ENCODE results near the gene EFNA2.
"Not testable (repeated sequence)": the region's sequence is repeated elsewhere in the genome, so short reads cannot be mapped to it uniquely, and the experiment has no call there.

Gene EFNA2

DNA sequence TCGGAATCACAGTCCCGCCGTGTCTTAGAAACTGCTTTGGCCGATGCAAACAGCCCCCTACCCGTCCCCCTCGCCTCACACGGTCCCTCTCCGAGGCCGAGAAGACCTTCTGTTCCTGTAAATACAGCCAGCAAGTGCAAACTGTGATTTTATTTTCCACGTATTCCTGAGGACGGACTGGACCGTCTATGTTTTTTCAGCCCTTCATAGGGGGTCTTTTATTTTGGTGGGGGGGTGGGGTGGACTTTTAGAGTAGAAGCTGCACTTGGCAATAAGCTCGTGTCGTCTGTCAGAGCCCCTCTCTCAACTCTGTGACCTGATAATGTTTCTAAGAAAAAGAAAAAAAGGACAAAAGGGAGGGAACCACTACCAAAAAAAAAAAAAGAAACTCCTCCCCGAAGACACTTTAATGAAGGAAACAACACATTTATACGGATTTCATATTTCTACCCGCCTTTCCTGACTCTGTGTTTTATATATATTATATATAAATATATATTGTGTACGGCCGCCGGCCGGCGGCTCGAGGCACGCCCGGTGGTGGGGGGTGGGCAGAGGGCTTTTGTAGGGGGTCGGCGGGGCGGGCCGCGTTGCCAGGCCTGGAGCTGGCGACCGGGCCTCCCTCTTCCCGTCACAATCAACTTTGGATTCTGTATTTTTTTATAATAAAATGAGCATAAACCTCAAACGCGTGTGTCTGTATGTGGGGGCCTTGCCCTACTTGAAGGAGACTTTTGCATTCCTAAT is 15.2 kb downstream of the EFNA2 start:
- no peak for DNase-seq

DNA sequence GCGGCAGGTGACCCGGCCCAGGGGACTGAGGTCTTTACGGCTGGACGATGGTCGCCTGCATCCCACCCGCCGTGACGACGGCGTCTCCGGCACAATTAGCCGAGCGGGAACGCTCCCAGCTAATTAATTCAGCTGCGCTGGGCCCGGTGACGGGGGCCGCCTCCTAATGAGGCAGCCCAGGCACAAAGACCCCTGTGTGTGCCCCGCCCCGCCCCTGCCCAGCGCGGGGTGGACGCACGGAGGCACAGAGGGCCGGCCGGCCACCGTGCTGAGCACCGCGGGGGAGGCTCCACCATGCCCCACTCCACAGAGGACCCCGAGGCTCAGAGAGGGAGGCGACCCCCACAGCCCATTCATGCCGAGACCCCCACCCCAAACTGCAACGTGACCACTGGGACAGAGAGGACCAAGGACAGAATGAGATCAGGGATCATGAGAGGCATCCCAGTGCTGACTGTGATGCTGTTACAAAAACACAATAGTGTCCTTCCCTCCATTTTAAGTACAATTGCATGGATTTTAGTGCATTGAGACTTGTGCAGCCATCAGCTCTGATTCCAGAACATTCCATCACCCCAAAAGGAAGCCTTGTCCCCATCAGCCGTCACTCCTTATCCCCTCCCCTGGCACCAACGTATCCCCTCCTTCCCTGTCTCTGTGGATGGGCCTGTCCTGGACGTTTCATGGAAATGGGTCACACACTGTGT is 17.0 kb downstream of the EFNA2 start:
- no peak for DNase-seq

DNA sequence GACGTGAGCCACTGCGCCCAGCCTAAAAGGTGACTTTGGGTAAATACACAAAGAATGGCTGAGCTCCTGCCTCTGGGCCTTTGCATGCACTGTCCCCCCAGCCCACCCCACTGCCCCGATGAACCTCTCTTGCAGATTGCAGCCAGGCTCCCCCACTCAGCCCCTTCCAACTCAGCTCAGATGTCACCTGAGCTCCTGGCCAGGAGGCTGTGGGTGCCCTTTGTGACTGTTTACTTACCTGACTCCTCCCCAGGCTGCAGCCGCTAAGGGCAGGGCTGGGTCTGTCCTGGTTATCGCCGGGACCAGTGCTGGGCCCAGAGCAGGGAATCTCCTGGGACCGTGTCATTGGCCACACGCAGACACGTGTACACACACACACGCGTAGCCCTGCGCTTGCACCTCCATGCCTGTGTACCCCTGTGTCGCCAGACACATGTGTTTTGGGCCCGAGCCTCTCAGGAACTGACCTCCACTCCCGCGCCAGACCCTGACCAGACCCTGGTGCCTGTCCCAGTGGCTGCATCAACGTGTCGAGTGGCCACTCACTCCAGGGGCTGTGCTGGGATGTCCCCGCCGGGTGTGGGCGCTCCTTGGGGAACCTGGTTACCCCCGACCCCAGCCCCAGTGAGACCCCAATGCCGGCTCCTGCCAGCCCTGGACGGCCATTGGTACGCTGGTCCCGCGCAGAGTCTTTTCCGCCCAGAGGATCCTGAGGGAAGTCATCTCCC is 18.7 kb downstream of the EFNA2 start:
- no peak for DNase-seq

DNA sequence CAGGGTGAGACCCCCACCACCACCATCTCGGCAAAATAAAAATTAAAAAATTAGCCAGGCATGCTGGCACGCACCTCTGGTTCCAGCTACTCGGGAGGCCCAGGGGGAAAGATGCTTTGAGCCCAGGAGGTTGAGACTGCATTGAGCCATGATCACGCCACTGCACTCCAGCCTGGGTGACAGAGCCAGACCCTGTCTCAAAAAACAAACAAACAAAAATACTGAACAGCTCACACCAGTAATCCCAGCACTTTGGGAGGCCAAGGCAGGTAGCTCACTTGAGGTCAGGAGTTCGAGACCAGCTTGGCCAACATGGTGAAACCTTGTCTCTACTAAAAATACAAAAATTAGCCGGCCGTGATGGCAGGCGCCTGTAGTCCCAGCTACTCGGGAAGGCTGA is 19.7 kb downstream of the EFNA2 start:
- DNase-seq: not testable (repeated sequence)

DNA sequence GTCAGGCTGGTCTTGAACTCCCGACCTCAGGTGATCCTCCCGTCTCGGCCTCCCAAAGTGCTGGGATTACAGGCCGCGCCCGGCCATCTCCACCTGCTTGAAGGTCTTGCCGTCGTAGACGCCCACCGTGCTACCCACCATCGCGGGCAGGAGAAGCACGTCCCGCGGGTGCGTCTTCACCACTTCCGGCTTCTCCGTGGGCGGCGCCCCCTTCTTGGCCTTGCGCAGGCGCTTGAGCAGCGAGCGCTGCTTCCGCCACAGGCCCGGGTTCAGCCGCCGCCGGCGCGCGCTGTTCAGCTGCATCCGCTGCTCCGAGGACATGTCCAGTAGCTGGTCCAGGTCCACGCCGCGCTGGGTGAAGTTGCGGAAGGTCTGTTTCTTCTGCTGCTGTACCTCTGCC is 21.6 kb downstream of the EFNA2 start:
- DNase-seq: no peak

DNA sequence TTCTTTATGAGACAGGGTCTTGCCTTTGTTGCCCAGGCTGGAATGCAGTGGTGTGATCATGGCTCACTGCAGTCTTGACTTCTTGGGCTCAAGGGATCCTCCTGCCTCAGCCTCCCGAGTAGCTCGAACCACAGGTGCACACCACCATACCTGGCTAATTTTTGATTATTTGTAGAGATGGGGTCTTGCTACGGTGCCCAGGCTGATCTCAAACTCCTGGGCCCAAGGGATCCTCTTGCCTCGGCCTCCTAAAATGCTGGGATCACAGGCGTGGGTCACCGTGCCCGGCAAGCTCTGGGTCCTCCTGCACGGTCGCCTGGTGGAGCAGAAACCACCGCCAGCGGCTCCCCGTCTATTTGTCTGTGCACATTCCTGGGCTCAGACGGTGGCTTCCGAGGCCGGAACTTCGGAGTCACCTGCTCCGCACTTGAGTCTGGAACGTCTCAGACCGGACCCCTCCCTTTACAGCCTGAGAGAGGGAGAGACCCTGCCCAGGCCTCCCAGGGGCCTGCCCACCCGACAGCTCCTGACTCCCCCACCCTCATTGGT is 22.2 kb downstream of the EFNA2 start:
- DNase-seq: no peak

DNA sequence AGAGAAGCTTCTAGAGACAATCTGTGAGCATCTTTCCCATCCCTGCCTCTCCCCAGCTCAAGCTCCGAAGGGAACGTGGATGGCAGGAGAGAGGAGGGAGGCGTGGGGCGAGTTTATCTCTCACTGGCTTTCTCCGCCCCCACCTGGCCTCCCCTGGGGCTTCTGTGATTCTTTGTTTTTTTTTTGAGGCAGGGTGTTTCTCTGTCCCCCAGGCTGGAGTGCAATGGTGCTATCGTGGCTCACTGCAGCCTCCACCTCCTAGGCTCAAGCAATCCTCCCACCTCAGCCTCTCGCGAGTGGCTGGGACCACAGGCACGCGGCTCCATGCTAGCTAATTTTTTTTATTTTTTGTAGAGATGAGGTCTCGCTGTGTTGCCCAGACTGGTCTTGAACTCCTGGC is 23.0 kb downstream of the EFNA2 start:
- DNase-seq: no peak

DNA sequence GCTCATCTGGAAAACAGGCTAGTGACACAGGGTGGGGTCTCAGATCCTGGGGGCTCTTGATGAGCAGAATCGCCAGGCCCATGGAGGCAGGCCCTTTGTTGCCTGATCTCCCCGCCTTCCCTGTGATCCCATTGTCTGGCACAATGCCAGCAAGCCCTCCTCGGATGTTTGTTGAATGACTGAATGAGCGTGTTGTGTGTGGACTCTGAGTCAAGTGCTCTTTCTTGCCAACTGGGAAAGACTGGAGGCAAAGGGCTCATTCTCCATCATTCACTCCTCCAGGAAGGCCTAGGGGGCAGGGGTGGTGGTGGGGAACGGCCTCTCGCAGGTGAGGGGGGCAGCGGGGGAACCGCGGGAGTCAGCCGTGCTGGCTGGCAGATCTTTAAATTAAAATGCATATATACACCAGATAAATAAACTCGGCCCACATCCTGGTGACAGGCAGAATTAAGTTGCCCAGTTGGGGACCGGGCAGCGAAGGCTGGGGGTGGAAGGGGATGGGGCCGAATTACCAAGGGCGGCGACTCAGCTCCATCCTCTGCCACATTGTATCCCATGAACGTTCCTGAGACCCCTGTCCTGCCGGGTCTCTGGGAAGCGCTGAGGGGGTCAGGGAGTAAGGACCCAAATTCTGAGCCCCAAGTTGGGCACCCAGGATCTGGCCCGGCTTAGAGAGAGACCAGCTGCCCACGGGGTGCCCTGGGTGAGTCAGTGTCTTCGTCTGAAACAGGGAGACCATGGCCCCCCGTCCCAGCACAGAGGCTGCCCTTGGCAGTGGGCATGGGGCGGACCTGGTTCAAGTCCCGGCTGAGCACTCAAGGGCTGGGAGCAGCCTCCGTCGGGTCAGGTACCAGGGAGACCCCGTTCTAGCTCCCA is 24.5 kb downstream of the EFNA2 start:
- no peak for DNase-seq

DNA sequence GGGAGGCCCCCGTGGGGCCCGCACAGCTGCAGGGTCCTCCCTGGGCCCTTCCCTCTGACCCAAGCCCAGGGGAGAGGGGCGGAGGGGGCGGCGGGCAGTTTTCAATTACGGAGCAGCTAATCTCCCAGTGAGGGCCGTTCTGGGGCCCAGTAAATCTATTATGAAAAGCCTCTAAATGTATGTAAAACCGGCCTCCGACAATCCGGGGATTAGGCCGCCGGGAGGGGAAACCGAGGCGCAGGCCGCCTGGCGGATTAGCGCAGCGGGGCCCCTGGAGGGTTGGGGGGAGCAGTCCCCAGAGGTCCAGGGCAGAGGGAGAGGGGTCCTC is 25.1 kb downstream of the EFNA2 start:
- DNase-seq: no peak

DNA sequence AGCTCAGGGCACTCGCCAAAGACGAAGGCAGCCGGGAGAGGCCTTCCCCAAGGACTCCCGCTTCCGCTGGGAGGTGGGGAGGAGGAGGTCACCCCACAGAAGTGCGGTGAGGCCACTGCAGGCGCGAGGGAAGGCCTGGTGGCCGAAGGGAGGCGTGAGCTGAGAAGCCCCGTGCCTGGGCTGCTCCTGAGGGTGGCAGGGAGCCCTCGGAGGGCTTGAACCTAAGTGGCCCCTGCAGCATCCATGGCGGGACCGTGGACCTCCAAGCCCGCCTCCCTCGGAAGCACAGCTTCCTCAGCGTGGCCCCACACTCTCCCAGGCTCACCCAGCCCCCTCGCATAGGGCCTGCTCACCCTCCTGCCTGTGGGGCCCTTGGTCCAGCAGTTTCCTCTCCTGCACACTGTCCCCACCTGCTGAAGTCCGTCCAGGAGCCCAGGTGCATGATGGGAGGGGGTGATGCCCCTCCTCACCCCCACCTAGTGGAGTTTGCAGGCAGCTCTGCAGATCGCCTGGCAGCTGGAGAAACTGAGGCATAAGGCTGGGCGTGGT is 25.9 kb downstream of the EFNA2 start:
- DNase-seq: no peak

DNA sequence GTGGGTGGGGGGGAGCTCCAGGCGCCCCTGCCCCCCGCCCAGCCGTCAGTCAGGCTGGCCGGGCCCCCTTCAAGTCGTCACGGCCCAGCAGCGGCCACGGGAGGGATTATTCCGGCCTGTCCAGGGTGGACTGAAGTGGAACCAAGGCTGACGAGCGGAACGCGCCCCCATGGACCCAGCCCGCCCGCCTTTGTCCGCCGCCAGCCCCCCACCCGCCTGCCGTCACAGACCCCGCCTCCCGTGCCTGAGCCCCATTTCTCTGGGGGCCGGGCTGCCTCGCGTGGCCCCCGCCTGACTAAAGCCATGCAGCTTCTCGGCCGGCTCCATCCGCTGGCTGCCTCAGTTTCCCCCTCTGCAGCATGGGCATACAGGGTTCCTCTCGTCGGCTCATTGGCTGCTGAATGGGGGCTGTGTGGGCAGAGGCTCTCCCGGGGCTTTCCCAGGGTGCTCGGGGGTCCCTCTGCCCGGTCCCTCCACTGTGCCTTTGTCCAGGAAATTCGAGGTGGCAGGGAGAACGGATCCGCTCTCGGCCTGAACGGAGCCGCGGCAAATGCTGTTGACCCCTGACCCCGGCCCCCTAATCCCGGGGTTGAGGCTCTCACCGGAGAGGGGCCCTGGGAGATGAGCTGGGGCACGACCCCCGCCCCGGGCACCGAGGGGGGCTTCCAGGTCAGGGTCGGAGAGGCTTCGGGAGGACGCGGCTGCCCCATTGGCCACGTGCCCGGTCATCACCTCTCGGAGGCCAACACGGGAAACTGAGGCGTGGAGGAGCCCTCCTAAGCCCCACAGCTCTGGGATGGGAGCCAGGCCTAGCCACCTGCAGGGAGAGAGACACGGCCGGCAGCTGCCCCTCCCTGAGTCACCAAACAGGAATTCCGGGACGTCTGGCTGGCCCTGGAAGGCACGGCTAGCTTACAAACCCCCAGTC is 27.4 kb downstream of the EFNA2 start:
- no peak for DNase-seq

DNA sequence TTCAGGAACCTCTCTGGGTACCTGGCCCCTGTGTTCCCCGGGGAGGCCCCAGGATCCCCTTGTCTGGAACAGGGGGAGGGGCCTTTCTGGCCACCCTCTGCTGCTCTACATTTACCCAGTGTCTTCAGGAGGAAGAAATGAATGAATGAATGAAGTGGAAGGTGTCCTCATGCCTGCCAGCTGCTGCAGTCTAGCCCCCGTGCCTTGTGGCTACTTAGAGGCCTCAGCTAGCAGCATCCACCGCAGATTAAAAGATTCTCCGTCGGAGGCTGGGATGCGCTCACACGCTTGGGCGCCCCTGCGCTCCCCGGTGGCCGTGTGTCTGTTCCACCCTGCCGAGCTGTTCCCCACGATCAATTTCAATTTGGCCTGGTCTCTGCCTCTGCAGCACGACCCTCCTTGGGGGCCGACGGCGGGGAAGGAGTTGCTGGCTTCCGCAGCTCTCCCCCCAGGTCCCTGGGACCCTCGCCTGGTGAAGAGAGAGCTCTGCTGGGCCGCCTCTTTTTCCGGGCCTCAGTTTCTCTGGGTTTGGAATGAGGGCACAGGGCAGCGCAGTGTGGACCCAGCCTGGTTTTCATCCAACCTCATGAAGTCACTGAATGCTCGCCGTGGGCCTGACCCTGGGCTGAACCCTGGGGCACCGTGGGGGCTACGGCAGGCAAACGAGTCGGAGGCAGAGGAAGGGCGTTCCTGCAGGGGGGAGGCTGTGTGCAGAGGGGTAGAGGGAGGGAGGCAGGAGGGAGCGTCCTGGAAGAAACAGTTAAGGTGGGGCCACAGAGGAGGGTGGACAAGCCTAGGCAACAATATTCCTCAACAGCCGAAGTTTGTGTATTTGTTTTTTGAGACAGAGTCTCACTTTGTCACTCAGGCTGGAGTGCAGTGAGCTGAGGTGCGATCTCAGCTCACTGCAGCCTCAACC is 28.3 kb downstream of the EFNA2 start:
- DNase-seq: no peak

DNA sequence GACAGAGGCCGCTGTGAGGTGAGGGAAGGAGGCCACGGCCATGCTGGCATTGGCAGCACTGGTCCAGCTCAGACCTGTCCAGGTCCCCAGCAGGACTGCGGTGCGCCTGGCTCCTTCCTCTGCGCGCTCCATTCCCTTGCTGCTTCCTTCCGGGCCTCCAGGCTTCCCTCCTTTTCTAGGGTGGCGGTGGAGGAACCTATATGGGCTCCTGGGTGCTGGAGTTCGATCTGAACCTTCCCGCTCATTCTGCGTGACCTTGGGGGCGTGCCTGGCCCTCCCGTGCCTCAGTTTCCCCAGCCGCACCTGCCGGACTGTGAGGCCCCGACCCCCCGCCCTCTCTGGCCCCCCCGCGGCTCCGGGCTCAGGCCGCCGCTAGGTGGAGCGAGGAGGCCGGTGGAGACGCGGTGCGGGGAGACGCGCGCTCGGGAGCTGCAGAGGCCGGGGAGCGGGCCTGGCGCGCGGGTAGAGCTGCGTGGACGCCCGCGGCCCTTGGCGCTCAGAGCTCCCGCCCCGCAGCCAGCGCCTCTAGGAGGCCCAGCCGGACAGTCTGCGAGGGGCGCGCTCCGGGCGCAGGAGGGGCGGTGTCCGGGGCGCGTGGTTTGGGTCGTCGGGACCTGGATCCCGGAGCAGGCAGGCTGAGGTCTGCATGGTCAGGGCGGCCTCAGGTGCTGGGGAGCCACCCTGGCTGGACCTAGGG is 29.9 kb downstream of the EFNA2 start:
- DNase-seq: peak; percentile 47

DNA sequence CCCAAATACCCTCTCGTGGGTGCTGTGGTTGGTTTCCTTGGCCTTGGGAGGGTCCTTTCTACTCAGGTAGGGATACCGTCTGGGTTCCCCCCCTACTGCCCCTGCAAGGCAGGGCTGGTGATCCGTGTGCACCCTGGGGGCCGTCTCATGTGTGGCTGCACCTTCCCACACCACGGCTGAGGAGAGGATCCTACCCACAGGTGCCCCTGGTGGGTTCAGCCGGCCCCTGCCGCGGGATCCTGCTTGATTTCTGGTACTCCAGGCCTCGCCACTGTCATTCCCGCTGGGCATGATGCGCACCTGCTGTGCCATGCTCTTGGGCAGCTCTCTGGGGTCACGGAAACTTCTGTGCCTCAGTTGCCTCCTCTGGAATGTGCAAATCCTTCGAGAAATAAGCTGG is 30.8 kb downstream of the EFNA2 start:
- DNase-seq: no peak

DNA sequence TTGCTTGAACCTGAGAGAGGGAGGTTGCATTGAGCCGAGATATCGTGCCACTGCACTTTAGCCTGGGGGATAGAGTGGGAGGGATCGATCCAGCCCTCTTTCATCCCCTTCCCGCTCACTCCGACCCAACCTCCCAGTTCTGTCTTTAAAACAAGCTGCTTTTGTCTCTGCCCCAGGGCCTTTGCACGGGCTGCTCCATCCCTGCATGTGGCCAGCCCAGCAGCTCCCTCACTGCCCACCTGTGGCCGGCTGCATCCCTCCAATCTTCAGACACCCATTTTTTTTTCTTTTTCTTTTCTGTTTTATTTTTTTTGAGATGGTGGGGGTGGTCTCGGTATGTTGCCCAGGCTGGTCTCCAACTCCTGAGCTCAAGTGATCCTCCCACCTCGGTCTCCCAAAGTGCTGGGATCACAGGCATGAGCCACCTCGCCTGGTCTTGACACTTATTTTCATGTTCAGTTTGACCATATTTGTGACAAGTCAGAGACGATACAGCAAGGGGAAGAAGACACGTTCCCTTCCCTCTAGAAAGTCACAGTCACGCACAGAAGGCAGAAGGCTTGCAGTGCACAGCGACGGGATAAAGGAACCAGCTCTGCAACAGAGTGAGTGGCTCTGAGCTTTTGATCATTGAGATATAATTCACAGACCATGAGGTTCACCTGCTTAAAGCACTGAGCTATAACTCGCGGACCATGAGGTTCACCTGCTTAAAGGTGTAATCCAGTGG is 31.8 kb downstream of the EFNA2 start:
- DNase-seq: no peak

DNA sequence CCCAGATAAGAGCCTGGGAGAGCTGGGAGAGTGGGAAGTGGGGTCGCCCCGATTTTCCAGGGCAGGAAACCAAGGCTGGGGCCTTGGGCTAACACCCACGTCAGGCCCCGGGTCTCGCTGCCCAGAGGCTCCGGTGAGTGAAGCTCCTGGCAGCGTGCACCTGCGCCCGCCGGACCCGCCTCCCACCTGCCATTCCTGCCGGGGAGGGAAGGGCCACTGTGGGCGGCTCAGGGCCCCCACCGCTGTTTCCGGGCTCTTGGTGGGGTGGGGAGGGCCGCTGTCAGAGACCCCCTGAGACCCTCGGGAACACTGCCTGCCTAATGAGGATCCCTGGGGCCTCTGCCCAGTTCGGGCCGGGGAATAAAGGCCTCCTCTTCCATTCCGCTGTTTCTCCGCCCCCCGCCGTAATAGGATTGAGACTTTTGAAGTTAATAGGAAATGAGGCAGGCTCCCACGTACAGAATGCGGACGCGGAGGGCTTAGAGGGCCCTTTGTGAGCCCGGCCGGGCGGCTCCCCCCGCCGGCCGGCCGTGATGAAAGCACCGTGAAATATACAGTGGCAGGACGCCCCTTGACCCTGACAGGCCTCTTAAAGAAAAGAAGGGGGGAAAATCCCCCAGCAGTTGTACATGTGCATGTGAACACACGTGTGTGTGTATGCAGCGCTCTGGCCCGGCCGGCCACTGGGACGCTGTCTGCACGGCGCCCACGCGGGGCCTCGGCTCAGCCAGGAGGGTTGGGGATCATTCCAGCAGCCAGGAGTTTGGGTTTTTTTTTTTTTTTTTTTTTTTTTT is 33.2 kb downstream of the EFNA2 start:
- no peak for DNase-seq

DNA sequence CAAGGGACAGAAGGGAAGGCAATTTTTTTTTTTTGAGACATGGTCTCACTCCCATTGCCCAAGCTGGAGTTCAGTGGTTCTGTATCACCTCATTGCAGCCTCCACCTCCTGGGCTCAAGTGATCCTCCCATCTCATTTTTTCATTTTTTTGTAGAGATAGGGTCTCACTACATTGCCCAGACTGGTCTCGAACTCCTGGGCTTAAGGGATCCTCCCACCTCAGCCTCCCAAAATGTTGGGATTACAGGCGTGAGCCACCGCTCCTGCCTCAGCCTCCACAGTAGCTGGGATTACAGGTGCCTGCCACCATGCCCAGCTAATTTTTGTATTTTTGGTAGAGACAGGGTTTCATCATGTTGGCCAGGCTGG is 34.6 kb downstream of the EFNA2 start:
- DNase-seq: not testable (repeated sequence)

DNA sequence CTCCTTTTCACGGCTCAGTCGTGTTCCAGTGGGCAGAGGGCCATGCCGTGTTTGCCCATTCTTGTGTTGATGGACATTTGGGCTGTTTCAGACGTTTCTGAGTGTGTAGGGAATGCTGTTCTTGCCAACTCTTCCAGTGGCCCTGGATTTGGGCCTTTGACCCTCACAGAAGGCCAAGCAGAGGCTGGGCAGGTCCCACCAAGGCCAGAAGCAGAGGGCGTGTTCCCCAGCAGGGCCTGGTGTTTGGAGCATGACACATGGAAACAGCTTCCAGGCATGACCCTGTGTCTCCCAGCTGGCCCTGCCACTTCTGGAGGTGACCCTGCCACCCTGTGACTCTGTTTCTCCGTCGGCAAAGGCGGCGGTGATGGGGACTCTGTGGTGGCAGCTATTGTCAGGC is 35.9 kb downstream of the EFNA2 start:
- DNase-seq: no peak
